ENCODE data around the gene PCK1. TPM values are rescaled to one million over a fixed set of nuclear protein-coding genes. Genes with fewer than 3 reads are reported as not detected.

The PCK1 gene
- total and polyA plus RNA-seq, 4 donors: 8.9 to 532 (median 314) TPM

DNA sequence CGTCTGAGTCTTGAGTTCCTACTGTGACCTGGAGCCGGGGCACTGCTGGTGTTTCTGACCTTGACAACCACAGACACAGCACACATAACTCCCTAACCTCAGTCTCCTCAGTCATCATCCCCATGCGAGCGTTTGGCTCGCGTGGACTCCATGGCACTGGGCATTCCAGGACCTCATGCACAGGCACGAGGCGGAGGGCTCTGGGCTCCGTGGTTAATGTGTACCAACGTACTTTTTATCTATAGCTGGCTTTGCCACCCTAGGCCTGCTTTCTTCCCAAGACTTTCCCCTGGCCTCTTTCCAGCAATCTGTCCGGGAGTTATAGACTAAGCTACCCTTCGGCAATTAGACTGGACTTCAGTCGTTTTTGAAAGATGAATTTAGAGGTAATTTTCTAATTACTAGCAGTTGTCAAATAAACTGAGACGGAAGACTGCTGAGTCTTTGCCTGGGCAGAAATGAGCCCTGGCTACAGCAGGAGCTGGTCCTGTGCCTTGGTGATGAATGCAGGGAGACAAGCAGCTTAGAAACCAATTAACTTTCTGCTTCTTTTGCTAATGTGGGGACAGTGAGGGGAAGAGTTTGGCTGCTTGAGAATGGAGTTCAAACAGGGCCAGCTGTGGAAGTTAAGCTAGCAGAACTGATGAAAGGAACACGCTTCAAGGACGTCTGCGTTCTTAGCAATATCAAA is 19.9 kb upstream of the PCK1 start:
- DNase-seq (ENCODE audit: low spot score): no peak
- H3K9me3 ChIP-seq (ENCODE audit: control insufficient read depth in 4 of 4, low read length in 3 of 4): no peaks in the 10 kb centered on the region
- 80% methylated on average over 17 of the region's 17 CpGs for WGBS
- H3K36me3 ChIP-seq (ENCODE audit: control insufficient read depth in 4 of 4, insufficient read depth in 3 of 4, low read depth in 1 of 4, low read length in 3 of 4): no peaks in the 10 kb centered on the region
- no peaks in the 10 kb centered on the region for H3K27me3 ChIP-seq (ENCODE audit: control insufficient read depth in 4 of 4, insufficient read depth in 4 of 4, low read length in 3 of 4)
- H3K9ac ChIP-seq (ENCODE audit: low read depth in 1 of 2, low read length in 2 of 2): no peak overlapping the region
- no peak overlapping the region for H3K27ac ChIP-seq (ENCODE audit: low read depth in 1 of 2, low read length in 2 of 2)
- H3K4me3 ChIP-seq (ENCODE audit: low read depth in 1 of 3, low read length in 3 of 3): no peak overlapping the region
- peaks cover 0 to 35% (median 22%) of the 10 kb centered on the region in 4 donors for H3K4me1 ChIP-seq (ENCODE audit: control insufficient read depth in 4 of 4, insufficient read depth in 4 of 4, low read length in 3 of 4)
- TF ChIP-seq SP1 (IDR thresholded peaks at IDR 0.05) (no peak), EGR1 (IDR thresholded peaks at IDR 0.05; ENCODE audit: low read depth in 2 of 2) (no peak), YY1 (IDR thresholded peaks at IDR 0.05) (no peak), RAD21 (IDR thresholded peaks at IDR 0.05) (no peak), JUND (IDR thresholded peaks at IDR 0.05) (no peak), NR2F2 (IDR thresholded peaks at IDR 0.05) (no peak), FOXA1 (IDR thresholded peaks at IDR 0.05) (no peak), RXRA (IDR thresholded peaks at IDR 0.05) (no peak), TAF1 (conservative IDR thresholded peaks at IDR 0.05) (no peak), HNF4G (IDR thresholded peaks at IDR 0.05) (no peak), FOXA2 (IDR thresholded peaks at IDR 0.05) (no peak), ZBTB33 (IDR thresholded peaks at IDR 0.05) (no peak), REST (IDR thresholded peaks at IDR 0.05) (no peak), GABPA (IDR thresholded peaks at IDR 0.05 in 1 of 2, conservative IDR thresholded peaks at IDR 0.05 in 1 of 2) (no peak), HNF4A (conservative IDR thresholded peaks at IDR 0.05) (no peak)
- TF ChIP-seq, protein P1, sequence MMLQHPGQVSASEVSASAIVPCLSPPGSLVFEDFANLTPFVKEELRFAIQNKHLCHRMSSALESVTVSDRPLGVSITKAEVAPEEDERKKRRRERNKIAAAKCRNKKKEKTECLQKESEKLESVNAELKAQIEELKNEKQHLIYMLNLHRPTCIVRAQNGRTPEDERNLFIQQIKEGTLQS (IDR thresholded peaks at IDR 0.05): no peak
- TF ChIP-seq, protein P2, sequence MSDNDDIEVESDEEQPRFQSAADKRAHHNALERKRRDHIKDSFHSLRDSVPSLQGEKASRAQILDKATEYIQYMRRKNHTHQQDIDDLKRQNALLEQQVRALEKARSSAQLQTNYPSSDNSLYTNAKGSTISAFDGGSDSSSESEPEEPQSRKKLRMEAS (IDR thresholded peaks at IDR 0.05): no peak
- TF ChIP-seq, protein P3, sequence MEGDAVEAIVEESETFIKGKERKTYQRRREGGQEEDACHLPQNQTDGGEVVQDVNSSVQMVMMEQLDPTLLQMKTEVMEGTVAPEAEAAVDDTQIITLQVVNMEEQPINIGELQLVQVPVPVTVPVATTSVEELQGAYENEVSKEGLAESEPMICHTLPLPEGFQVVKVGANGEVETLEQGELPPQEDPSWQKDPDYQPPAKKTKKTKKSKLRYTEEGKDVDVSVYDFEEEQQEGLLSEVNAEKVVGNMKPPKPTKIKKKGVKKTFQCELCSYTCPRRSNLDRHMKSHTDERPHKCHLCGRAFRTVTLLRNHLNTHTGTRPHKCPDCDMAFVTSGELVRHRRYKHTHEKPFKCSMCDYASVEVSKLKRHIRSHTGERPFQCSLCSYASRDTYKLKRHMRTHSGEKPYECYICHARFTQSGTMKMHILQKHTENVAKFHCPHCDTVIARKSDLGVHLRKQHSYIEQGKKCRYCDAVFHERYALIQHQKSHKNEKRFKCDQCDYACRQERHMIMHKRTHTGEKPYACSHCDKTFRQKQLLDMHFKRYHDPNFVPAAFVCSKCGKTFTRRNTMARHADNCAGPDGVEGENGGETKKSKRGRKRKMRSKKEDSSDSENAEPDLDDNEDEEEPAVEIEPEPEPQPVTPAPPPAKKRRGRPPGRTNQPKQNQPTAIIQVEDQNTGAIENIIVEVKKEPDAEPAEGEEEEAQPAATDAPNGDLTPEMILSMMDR (IDR thresholded peaks at IDR 0.05; ENCODE audit: low read depth, low read length, missing input control): no peak
